T-helper 2 cell treated with Interferon-gamma antibody and Interleukin-4, amounts not matched to agents 5 μg/mL and 100 μg/mL, for 36 hours (primary cell): ENCODE results near the gene SUGP2.

Experiments used
- DNase-seq: peaks from one replicate; pipeline ENCODE4 v3.0.0; 2021; ENCODE audit warnings: low spot score
- H3K27ac Mint-ChIP-seq: one replicate; pipeline ENCODE4 v1.8.0; 2021; ENCODE audit warnings: mild to moderate bottlenecking, mixed read lengths
- H3K27me3 Mint-ChIP-seq: one replicate; pipeline ENCODE4 v1.8.0; 2021; ENCODE audit warnings: low read depth, mixed read lengths
- H3K36me3 Mint-ChIP-seq: one replicate; pipeline ENCODE4 v1.8.0; 2021; ENCODE audit warnings: low read depth, mixed read lengths
- H3K4me1 Mint-ChIP-seq: one replicate; pipeline ENCODE4 v1.8.0; 2021; ENCODE audit warnings: low read depth, mixed read lengths
- H3K4me3 Mint-ChIP-seq: one replicate; pipeline ENCODE4 v1.8.0; 2022; ENCODE audit warnings: mild to moderate bottlenecking, moderate library complexity, mixed read lengths
- H3K9me3 Mint-ChIP-seq: one replicate; pipeline ENCODE4 v1.8.0; 2021; ENCODE audit warnings: mixed read lengths

Gene SUGP2

GRCh38 chr19:18998276-18998675, 35.0 kb downstream of the SUGP2 start:
- no peak for DNase-seq
- peaks cover 10% of the 10 kb centered on the region for H3K4me1 Mint-ChIP-seq
- no peaks in the 10 kb centered on the region for H3K27me3 Mint-ChIP-seq
- peaks cover 57% of the 10 kb centered on the region for H3K36me3 Mint-ChIP-seq
- H3K27ac Mint-ChIP-seq, result no peak overlapping the region
- no peaks in the 10 kb centered on the region for H3K9me3 Mint-ChIP-seq
- H3K4me3 Mint-ChIP-seq, result no peak overlapping the region

- H3K36me3 Mint-ChIP-seq, result peaks cover 52% of the 10 kb centered on the region
- no peaks in the 10 kb centered on the region for H3K9me3 Mint-ChIP-seq
- peaks cover 10% of the 10 kb centered on the region for H3K4me1 Mint-ChIP-seq
- DNase-seq, result no peak
- no peaks in the 10 kb centered on the region for H3K27me3 Mint-ChIP-seq
- H3K4me3 Mint-ChIP-seq, result no peak overlapping the region
- H3K27ac Mint-ChIP-seq, result no peak overlapping the region
Measured at GRCh38 chr19:18996796-18997394, 36.4 kb downstream of the SUGP2 start.

- Mint-ChIP-seq H3K4me3 (no peak overlapping the region), H3K4me1 (peaks cover 10% of the 10 kb centered on the region), H3K27ac (no peak overlapping the region), H3K9me3 (no peaks in the 10 kb centered on the region), H3K36me3 (peaks cover 47% of the 10 kb centered on the region), H3K27me3 (no peaks in the 10 kb centered on the region)
- DNase-seq, result no peak
Measured at GRCh38 chr19:18996351-18996750, 37.0 kb downstream of the SUGP2 start.

GRCh38 chr19:18995804-18996241, 37.5 kb downstream of the SUGP2 start:
- H3K4me1 Mint-ChIP-seq, result peaks cover 10% of the 10 kb centered on the region
- H3K9me3 Mint-ChIP-seq, result no peaks in the 10 kb centered on the region
- no peak overlapping the region for H3K4me3 Mint-ChIP-seq
- H3K36me3 Mint-ChIP-seq, result peaks cover 47% of the 10 kb centered on the region
- H3K27me3 Mint-ChIP-seq, result no peaks in the 10 kb centered on the region
- DNase-seq, result no peak
- no peak overlapping the region for H3K27ac Mint-ChIP-seq

- H3K9me3 Mint-ChIP-seq, result no peaks in the 10 kb centered on the region
Measured at GRCh38 chr19:18993115-18993514, 40.2 kb downstream of the SUGP2 start.

GRCh38 chr19:18992696-18993095, 40.6 kb downstream of the SUGP2 start:
- no peak overlapping the region for H3K27ac Mint-ChIP-seq
- H3K9me3 Mint-ChIP-seq, result no peaks in the 10 kb centered on the region
- H3K36me3 Mint-ChIP-seq, result peaks cover 29% of the 10 kb centered on the region
- H3K4me1 Mint-ChIP-seq, result no peaks in the 10 kb centered on the region
- no peaks in the 10 kb centered on the region for H3K27me3 Mint-ChIP-seq
- no peak overlapping the region for H3K4me3 Mint-ChIP-seq
- DNase-seq, result no peak

More at GRCh38 chr19:18993115-18993514, 40.2 kb downstream of the SUGP2 start:
- DNase-seq, result no peak
- Mint-ChIP-seq H3K36me3 (peaks cover 29% of the 10 kb centered on the region), H3K4me1 (no peaks in the 10 kb centered on the region), H3K27ac (no peak overlapping the region), H3K27me3 (no peaks in the 10 kb centered on the region), H3K4me3 (no peak overlapping the region)

- Mint-ChIP-seq H3K27me3 (peaks cover 3% of the 10 kb centered on the region), H3K27ac (no peak overlapping the region), H3K9me3 (no peaks in the 10 kb centered on the region), H3K36me3 (peaks cover 26% of the 10 kb centered on the region), H3K4me1 (no peaks in the 10 kb centered on the region), H3K4me3 (no peak overlapping the region)
- DNase-seq, result no peak
Measured at GRCh38 chr19:18991468-18991867, 41.8 kb downstream of the SUGP2 start.

- peaks cover 7% of the 10 kb centered on the region for H3K27me3 Mint-ChIP-seq
- no peaks in the 10 kb centered on the region for H3K9me3 Mint-ChIP-seq
- no peak for DNase-seq
- H3K27ac Mint-ChIP-seq, result no peak overlapping the region
- H3K4me1 Mint-ChIP-seq, result no peaks in the 10 kb centered on the region
- H3K36me3 Mint-ChIP-seq, result peaks cover 25% of the 10 kb centered on the region
- no peak overlapping the region for H3K4me3 Mint-ChIP-seq
Measured at GRCh38 chr19:18991006-18991405, 42.3 kb downstream of the SUGP2 start.

- Mint-ChIP-seq H3K36me3 (peaks cover 21% of the 10 kb centered on the region), H3K4me3 (no peak overlapping the region), H3K27ac (no peak overlapping the region), H3K4me1 (peaks cover 2% of the 10 kb centered on the region), H3K9me3 (no peaks in the 10 kb centered on the region), H3K27me3 (peaks cover 14% of the 10 kb centered on the region)
- no peak for DNase-seq
Measured at GRCh38 chr19:18990128-18990708, 43.1 kb downstream of the SUGP2 start.

GRCh38 chr19:18989316-18989715, 44.0 kb downstream of the SUGP2 start:
- Mint-ChIP-seq H3K4me1 (peaks cover 2% of the 10 kb centered on the region), H3K36me3 (peaks cover 20% of the 10 kb centered on the region), H3K27ac (no peak overlapping the region), H3K27me3 (peaks cover 21% of the 10 kb centered on the region), H3K4me3 (no peak overlapping the region), H3K9me3 (no peaks in the 10 kb centered on the region)
- no peak for DNase-seq

- peaks cover 26% of the 10 kb centered on the region for H3K27me3 Mint-ChIP-seq
- peaks cover 5% of the 10 kb centered on the region for H3K36me3 Mint-ChIP-seq
- H3K4me1 Mint-ChIP-seq, result peaks cover 2% of the 10 kb centered on the region
- no peak overlapping the region for H3K4me3 Mint-ChIP-seq
- DNase-seq, result no peak
- no peak overlapping the region for H3K27ac Mint-ChIP-seq
- no peaks in the 10 kb centered on the region for H3K9me3 Mint-ChIP-seq
Measured at GRCh38 chr19:18987456-18987855, 45.9 kb downstream of the SUGP2 start.

- Mint-ChIP-seq H3K27ac (no peak overlapping the region), H3K4me3 (no peak overlapping the region), H3K4me1 (peaks cover 2% of the 10 kb centered on the region), H3K27me3 (peaks cover 28% of the 10 kb centered on the region), H3K36me3 (no peaks in the 10 kb centered on the region), H3K9me3 (no peaks in the 10 kb centered on the region)
- no peak for DNase-seq
Measured at GRCh38 chr19:18985257-18985656, 48.1 kb downstream of the SUGP2 start.

GRCh38 chr19:18984251-18984650, 49.1 kb downstream of the SUGP2 start:
- no peak overlapping the region for H3K4me3 Mint-ChIP-seq
- H3K4me1 Mint-ChIP-seq, result peaks cover 2% of the 10 kb centered on the region
- no peaks in the 10 kb centered on the region for H3K36me3 Mint-ChIP-seq
- peaks cover 28% of the 10 kb centered on the region for H3K27me3 Mint-ChIP-seq
- H3K9me3 Mint-ChIP-seq, result no peaks in the 10 kb centered on the region
- no peak for DNase-seq
- no peak overlapping the region for H3K27ac Mint-ChIP-seq

GRCh38 chr19:18982669-18983068, 50.6 kb downstream of the SUGP2 start:
- H3K27ac Mint-ChIP-seq, result no peak overlapping the region
- no peak for DNase-seq
- H3K27me3 Mint-ChIP-seq, result peaks cover 28% of the 10 kb centered on the region
- no peak overlapping the region for H3K4me3 Mint-ChIP-seq
- H3K4me1 Mint-ChIP-seq, result peaks cover 2% of the 10 kb centered on the region
- H3K36me3 Mint-ChIP-seq, result no peaks in the 10 kb centered on the region
- H3K9me3 Mint-ChIP-seq, result no peaks in the 10 kb centered on the region
